CD4-positive, alpha-beta T cell treated with Interleukin-1 beta for 1 hour (primary cell): ENCODE measurements around the gene VSTM2L.
A peak's percentile ranks its signal among the peaks of the same experiment; 100 is the strongest.

ENCODE experiments used
- DNase-seq, 2 donors: peaks; one replicate each; pipeline ENCODE4 v3.0.0-alpha.2; 2020 to 2022

Gene VSTM2L

DNA sequence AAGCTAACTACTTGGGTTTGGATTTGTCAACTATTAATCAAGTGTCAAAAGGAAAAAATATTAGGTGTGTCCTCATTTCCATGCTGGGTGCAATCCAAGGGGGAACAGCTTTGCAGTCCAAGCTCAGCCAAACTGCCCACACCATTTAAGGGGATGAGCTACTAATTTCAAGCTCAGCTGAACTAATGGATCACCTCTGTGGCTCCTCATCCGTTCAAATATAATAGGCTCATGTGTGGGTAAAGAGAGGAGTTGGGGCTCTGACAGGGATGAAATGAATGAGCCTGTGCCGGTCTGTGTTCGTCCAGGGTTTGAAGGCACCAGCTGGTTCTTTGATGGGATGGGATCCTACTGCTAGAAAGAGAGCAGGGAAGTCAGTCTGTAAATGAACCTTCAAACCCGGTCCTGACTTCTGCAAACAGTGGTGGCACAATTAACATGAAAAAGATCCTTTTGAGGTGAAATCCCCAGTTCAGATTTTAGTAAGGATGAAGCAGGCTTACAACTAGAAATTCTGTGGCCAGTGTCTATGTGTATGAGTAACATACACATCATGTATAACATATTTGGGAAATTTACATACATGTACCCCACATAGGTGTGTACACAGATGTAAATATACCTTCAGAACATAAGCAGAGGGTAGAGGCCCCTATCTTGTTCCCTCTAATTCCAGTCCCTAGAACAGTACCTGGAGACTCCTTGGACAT, 88.4 kb downstream of the VSTM2L start:
- DNase-seq: no peak

GRCh38 chr20:37991908-37992307, 89.0 kb downstream of the VSTM2L start:
- DNase-seq: no peak

- peak; percentile 5 to 15 for DNase-seq
These were observed 90.0 kb downstream of the VSTM2L start for GRCh38 chr20:37992802-37993409.

GRCh38 chr20:37994512-37994911, 91.6 kb downstream of the VSTM2L start:
- no peak for DNase-seq
